Measurements from ENCODE around the gene WASHC3.

DNA sequence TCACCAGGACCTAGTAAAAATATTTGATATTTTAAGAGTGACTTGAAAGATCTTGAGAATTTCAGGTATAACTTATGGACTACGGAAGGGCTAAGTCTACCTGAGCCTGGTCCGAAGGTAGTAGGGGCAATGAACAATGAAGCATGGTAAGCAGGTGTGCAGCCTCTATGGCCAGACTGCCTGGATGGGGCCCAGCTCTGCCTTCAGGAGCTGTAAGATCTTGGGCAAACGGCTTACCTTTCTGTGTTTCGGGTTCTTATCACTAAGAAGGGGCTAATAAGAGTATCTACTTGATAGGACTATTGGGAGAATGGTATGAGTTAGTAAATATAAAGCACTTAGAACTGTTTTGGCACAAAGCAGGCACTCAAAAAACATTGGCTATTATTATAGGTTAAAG, 19.1 kb upstream of the WASHC3 start:
- TF ChIP-seq TCF4 (CRISPR knock-in tag; IDR thresholded peaks at IDR 0.05; ENCODE audit: borderline replicate concordance) (no peak), ZFP3 (CRISPR knock-in tag; IDR thresholded peaks at IDR 0.05) (no peak), ESRRG (CRISPR knock-in tag; IDR thresholded peaks at IDR 0.05) (no peak), CSDC2 (CRISPR knock-in tag; IDR thresholded peaks at IDR 0.05) (no peak)
- TF ChIP-seq, protein P1, sequence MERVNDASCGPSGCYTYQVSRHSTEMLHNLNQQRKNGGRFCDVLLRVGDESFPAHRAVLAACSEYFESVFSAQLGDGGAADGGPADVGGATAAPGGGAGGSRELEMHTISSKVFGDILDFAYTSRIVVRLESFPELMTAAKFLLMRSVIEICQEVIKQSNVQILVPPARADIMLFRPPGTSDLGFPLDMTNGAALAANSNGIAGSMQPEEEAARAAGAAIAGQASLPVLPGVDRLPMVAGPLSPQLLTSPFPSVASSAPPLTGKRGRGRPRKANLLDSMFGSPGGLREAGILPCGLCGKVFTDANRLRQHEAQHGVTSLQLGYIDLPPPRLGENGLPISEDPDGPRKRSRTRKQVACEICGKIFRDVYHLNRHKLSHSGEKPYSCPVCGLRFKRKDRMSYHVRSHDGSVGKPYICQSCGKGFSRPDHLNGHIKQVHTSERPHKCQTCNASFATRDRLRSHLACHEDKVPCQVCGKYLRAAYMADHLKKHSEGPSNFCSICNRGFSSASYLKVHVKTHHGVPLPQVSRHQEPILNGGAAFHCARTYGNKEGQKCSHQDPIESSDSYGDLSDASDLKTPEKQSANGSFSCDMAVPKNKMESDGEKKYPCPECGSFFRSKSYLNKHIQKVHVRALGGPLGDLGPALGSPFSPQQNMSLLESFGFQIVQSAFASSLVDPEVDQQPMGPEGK (CRISPR knock-in tag; IDR thresholded peaks at IDR 0.05; ENCODE audit: borderline replicate concordance): no peak
- TF ChIP-seq, protein P2, sequence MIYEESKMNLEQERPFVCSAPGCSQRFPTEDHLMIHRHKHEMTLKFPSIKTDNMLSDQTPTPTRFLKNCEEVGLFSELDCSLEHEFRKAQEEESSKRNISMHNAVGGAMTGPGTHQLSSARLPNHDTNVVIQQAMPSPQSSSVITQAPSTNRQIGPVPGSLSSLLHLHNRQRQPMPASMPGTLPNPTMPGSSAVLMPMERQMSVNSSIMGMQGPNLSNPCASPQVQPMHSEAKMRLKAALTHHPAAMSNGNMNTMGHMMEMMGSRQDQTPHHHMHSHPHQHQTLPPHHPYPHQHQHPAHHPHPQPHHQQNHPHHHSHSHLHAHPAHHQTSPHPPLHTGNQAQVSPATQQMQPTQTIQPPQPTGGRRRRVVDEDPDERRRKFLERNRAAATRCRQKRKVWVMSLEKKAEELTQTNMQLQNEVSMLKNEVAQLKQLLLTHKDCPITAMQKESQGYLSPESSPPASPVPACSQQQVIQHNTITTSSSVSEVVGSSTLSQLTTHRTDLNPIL (CRISPR knock-in tag; IDR thresholded peaks at IDR 0.05; ENCODE audit: low read depth): no peak
